Right kidney (tissue), 1 donor: Measurements from ENCODE around the gene KDM4D.
"Not testable (repeated sequence)": the region's sequence is repeated elsewhere in the genome, so short reads cannot be mapped to it uniquely, and the experiment has no call there.

Source experiments
- DNase-seq: peaks from one replicate; pipeline ENCODE4 v3.0.0-alpha.2; 2016

Gene KDM4D

GRCh38 chr11:94956963-94957362, 16.5 kb upstream of the KDM4D start:
- no peak for DNase-seq

GRCh38 chr11:94958121-94958696, 15.3 kb upstream of the KDM4D start:
- DNase-seq, result no peak

- no peak for DNase-seq
Measured at GRCh38 chr11:94959179-94959578, 14.3 kb upstream of the KDM4D start.

- no peak for DNase-seq
Measured at GRCh38 chr11:94960488-94960887, 13.0 kb upstream of the KDM4D start.

DNA sequence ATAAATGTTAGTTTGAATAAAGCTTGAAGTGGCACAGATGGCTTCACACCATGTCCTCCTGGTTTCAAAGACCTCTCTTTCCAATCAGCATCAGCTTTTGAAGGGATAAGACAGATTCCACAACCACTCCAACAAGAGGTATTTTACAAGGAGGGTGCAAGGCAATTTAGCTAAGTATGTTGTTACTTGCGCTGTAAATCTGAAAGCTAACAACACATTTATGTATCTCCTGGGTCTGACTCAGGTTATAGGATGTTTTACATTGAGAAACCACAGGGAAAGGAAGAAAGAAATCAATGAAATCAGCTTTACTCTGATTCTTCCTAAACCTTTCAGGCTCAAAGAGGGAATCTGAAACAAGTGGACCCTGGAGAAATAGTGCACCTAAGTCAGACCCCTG, 12.3 kb upstream of the KDM4D start:
- no peak for DNase-seq

DNA sequence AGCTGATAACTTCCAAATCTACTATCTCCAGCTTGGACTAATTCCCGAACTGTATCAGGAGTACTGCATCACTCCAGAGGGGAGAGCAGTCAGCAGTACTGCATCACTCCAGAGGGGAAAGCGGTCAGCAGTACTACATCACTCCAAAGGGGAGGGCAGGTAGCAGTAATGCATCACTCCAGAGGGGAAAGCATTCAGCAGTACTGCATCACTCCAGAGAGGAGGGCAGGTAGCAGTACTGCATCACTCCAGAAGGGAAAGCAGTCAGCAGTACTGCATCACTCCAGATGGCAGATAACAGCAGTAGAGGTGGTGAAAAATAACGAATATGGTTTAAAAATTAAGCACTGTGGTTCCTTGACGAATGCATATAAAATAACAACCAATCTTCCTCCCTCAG, 8.6 kb upstream of the KDM4D start:
- DNase-seq, result no peak

DNA sequence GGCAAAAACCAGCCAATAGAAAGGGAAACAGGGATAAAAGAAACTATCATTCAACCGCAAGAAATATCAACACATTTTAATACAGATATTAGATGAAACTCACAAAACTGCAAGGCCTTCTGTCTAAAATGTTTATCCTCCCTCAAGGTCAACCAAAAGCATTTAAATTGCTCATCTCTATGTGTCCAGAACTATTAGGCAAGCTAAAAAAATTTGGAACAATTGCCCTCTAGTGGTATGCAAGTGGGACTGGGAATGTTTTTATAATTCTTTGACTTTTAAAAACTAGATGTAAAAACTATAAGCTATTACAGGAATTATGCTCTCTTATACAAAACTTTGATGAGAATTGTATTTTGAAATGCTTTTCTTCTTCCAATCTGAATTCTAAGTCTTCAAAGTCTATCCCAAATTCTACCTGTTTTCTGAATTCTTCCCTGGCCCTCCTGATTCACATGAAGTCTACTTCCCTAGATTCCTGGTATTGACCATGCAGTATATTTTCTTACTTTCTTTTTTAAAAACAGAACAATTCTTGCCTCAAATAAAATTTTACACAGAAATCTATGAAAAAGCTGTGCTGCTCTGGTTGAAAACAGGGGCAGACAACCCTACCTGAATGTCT, 5.1 kb upstream of the KDM4D start:
- no peak for DNase-seq

DNA sequence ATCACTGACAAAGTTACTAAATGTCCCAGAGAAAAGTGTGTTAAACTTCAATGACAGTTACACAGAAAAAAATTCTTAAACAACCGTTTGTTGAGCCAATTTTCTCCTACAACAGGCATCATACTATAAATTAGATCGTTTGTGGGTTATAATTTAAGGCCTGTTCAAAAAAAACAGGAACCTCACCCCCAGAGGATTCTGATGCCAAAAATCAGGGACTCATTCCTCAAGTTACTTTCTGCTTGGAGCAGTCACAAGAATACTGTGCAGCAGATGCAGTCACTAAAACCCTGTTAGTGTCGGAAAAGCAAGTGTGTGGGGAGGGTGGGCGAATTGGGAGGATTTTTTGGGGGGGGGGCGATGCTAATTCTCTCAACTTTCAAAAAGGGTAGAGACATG, 810 bp upstream of the KDM4D start:
- DNase-seq, result no peak

DNA sequence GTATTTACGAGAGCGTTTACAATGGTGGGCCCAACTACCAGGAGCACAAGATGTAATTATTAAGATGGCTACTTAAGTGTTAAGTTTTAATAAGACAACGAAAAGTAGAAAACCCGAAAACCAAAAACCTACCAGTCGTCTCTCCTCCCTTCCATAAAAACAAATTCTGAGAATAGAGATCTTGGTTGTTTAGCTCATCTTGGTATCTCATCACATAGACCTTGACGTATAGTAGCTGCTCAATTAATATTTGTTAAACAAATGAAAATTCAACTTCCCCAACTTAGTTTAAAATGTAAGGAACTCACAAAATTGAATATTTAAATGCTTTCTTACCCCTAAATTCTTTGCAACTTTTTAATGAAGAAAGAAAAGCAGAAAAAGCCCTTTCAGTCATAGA, 669 bp downstream of the KDM4D start:
- no peak for DNase-seq

DNA sequence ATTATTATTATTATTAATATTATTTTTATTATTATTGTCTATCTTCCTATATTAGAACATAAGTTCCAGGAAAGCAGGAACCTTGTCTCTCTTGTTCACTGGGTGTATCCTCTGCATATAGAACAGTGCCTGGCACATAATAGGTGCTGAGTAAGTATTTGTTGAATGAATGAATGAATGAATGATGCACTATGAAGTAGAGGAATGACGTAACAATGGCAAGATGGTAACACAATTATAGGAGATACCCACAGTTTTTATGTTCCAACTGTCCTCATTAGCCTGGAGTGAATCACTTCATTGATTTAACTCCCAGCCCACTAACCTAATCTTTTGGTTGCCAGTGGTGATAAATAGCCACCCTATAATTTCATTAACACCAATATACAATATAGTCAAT, 2.1 kb downstream of the KDM4D start:
- no peak for DNase-seq

GRCh38 chr11:94987378-94987777, 13.9 kb downstream of the KDM4D start:
- DNase-seq, result no peak

- DNase-seq, result no peak
Measured at GRCh38 chr11:94988748-94989147, 15.2 kb downstream of the KDM4D start.

- no peak for DNase-seq
Measured at GRCh38 chr11:94993400-94993943, 20.0 kb downstream of the KDM4D start.

- no peak for DNase-seq
Measured at GRCh38 chr11:94997437-94997836, 23.9 kb downstream of the KDM4D start.

DNA sequence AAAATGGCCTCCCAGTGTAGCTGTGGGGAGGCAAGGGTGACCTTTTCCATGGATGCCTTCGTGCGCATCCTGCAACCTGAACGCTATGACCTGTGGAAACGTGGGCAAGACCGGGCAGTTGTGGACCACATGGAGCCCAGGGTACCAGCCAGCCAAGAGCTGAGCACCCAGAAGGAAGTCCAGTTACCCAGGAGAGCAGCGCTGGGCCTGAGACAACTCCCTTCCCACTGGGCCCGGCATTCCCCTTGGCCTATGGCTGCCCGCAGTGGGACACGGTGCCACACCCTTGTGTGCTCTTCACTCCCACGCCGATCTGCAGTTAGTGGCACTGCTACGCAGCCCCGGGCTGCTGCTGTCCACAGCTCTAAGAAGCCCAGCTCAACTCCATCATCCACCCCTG, 24.8 kb downstream of the KDM4D start:
- no peak for DNase-seq

GRCh38 chr11:95003716-95004115, 30.2 kb downstream of the KDM4D start:
- DNase-seq, result no peak

- no peak for DNase-seq
Measured at GRCh38 chr11:95005642-95006041, 32.1 kb downstream of the KDM4D start.

- DNase-seq, result no peak
Measured at GRCh38 chr11:95011376-95011775, 37.9 kb downstream of the KDM4D start.

- no peak for DNase-seq
Measured at GRCh38 chr11:95014184-95014821, 40.8 kb downstream of the KDM4D start.

DNA sequence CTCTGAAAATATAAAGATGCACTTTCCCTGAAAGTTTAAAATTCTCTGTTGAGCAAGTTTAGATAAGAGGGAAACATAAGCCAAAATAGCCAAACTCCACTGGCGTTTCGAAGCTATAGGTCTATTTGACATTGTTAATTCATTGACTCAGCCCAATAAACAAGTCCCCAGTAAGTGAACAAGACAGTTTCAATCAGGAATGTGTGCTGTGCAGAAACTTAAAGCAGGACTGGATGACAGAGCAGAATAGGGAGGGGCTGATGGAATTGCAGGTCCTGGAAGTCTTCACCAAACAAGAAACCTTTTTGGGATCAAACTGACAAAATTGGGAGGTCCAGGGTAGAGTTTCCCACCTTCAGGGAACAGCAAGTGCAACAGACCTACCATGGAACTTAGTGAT, 42.6 kb downstream of the KDM4D start:
- no peak for DNase-seq

DNA sequence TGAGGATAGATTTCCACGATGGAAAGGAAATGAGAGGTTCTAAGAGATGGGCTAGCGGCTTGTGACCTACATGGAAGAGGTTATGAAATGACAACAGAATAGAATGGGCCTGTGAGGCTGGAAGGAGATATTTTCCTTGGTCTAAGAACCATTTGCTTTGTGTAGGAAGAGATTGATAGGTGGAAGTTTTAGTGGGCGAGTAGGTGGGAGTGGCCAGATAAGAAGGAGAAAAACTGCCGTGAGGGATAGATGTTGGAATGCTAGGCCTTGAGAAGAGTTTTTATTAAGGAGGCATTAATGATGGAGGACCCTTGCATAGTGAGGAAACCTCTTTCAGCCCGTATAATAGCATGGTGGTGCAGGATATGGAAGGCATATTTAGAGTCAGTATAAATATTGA, 48.0 kb downstream of the KDM4D start:
- DNase-seq, result not testable (repeated sequence)

DNA sequence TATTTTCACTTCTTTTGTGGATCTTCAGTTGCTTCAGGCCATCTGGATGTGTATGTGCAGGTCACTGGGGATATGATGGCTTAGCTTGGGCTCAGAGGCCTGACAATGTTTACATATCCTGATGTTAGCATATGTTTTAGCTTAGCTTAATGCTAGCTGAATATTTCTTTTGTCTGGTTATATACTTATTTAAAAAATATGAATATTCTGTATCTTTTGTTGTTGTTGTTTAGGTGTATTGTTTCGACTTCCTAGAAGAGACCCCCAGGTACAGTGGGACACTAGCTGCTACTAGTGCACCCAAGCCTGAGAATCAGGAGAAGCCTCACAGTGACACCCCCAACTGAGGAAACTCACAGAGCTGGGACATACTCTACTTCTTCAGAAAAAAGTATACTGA, 51.4 kb downstream of the KDM4D start, which contains the start of gene KDM4E:
KDM4E (plus strand) TSS at position 301 of the 400 bp plus-strand sequence. CDS start 300 bp downstream, outside the sequence.
- DNase-seq, result no peak

GRCh38 chr11:95025594-95025993, 52.1 kb downstream of the KDM4D start:
- DNase-seq, result not testable (repeated sequence)

GRCh38 chr11:95028357-95028756, 54.8 kb downstream of the KDM4D start:
- no peak for DNase-seq
